Thyroid gland (tissue), 4 donors: ENCODE data around the gene RHOBTB1.

Experiments used
- POLR2A ChIP-seq, 2 donors: fragments of 450-650 bp; IDR thresholded peaks; one replicate each; pipeline ENCODE4 v1.6.1; 2017; ENCODE audit warnings: antibody characterized with exemption in 2 of 2, mild to moderate bottlenecking in 2 of 2, moderate library complexity in 1 of 2
- TF ChIP-seq, protein P1 (sequence below), 6 experiments: fragments of 200-600 bp in 3 of 6; fragments of 450-650 bp in 3 of 6; sonication (generic) in 3 of 6; IDR thresholded peaks; one replicate each; pipeline ENCODE4 v1.5.1; 2016 to 2019; ENCODE audit warnings: antibody characterized with exemption in 6 of 6, mild to moderate bottlenecking in 2 of 6, inconsistent platforms in 1 of 6, moderate library complexity in 1 of 6

DNA sequence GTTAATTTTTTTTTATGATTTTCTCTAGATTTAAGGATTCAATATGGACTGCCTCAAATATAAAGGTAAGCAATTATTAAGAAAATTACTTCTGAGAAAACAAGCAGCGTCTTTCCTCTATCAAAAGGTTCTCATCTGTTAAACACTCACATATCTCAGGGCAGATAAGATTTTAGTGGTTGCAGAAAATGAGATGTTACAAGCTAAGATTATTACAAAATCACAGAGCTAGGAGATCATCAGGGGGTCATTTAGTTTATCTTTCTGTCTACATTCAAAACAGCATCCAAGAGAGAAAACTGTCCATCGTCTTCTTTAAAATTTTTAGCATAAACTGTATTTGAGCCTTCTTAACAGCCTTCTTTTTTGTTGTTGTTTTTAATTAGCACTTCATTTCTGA, 29.1 kb upstream of the RHOBTB1 start:
- no peak for TF ChIP-seq POLR2A (IDR thresholded peaks at IDR 0.05)
- TF ChIP-seq, protein P1, sequence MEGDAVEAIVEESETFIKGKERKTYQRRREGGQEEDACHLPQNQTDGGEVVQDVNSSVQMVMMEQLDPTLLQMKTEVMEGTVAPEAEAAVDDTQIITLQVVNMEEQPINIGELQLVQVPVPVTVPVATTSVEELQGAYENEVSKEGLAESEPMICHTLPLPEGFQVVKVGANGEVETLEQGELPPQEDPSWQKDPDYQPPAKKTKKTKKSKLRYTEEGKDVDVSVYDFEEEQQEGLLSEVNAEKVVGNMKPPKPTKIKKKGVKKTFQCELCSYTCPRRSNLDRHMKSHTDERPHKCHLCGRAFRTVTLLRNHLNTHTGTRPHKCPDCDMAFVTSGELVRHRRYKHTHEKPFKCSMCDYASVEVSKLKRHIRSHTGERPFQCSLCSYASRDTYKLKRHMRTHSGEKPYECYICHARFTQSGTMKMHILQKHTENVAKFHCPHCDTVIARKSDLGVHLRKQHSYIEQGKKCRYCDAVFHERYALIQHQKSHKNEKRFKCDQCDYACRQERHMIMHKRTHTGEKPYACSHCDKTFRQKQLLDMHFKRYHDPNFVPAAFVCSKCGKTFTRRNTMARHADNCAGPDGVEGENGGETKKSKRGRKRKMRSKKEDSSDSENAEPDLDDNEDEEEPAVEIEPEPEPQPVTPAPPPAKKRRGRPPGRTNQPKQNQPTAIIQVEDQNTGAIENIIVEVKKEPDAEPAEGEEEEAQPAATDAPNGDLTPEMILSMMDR (IDR thresholded peaks at IDR 0.05), result no peak
